Measurements from ENCODE around the gene NAIF1.
"Not testable (repeated sequence)": the region's sequence is repeated elsewhere in the genome, so short reads cannot be mapped to it uniquely, and the experiment has no call there.

Gene NAIF1

GRCh38 chr9:128027705-128028104 is 39.4 kb downstream of the NAIF1 start:
- H3K9me3 ChIP-seq = no peaks in the 10 kb centered on the region
- H3K36me3 ChIP-seq = no peaks in the 10 kb centered on the region
- TF ChIP-seq CTCF (IDR thresholded peaks at IDR 0.05) = no peak
- intact Hi-C loops (cut with DNase I; ENCODE audit: low total_unique reads) = loop anchor here (10.0 kb wide), 1 partner anchor 433 kb away; no protein-coding TSS in a partner anchor
- H3K4me1 ChIP-seq = no peaks in the 10 kb centered on the region
- no peak for DNase-seq
- H3K4me3 ChIP-seq = no peak overlapping the region
- no peak overlapping the region for H3K27ac ChIP-seq
- no peaks in the 10 kb centered on the region for H3K27me3 ChIP-seq

GRCh38 chr9:128026773-128027541 is 40.2 kb downstream of the NAIF1 start:
- H3K27ac ChIP-seq = no peak overlapping the region
- no peak for DNase-seq
- H3K27me3 ChIP-seq = no peaks in the 10 kb centered on the region
- H3K4me3 ChIP-seq = no peak overlapping the region
- no peaks in the 10 kb centered on the region for H3K9me3 ChIP-seq
- H3K36me3 ChIP-seq = no peaks in the 10 kb centered on the region
- H3K4me1 ChIP-seq = no peaks in the 10 kb centered on the region
- no peak for TF ChIP-seq CTCF (IDR thresholded peaks at IDR 0.05)
- intact Hi-C loops (cut with DNase I; ENCODE audit: low total_unique reads) = loop anchor here (10.0 kb wide), 1 partner anchor 432 kb away; no protein-coding TSS in a partner anchor

- no peak for TF ChIP-seq CTCF (IDR thresholded peaks at IDR 0.05)
- intact Hi-C loops (cut with DNase I; ENCODE audit: low total_unique reads) = loop anchor here (10.0 kb wide), 1 partner anchor 432 kb away; no protein-coding TSS in a partner anchor
- no peak overlapping the region for H3K4me3 ChIP-seq
- no peak overlapping the region for H3K27ac ChIP-seq
- no peaks in the 10 kb centered on the region for H3K9me3 ChIP-seq
- no peaks in the 10 kb centered on the region for H3K36me3 ChIP-seq
- H3K27me3 ChIP-seq = no peaks in the 10 kb centered on the region
- no peaks in the 10 kb centered on the region for H3K4me1 ChIP-seq
- no peak for DNase-seq
Observed at GRCh38 chr9:128026255-128026772, 40.8 kb downstream of the NAIF1 start.

- H3K36me3 ChIP-seq = no peaks in the 10 kb centered on the region
- TF ChIP-seq CTCF (IDR thresholded peaks at IDR 0.05) = no peak
- no peak overlapping the region for H3K4me3 ChIP-seq
- no peak for DNase-seq
- intact Hi-C loops (cut with DNase I; ENCODE audit: low total_unique reads) = loop anchor here (10.0 kb wide), 1 partner anchor 431 kb away; no protein-coding TSS in a partner anchor
- no peaks in the 10 kb centered on the region for H3K27me3 ChIP-seq
- H3K27ac ChIP-seq = no peak overlapping the region
- H3K9me3 ChIP-seq = no peaks in the 10 kb centered on the region
- no peaks in the 10 kb centered on the region for H3K4me1 ChIP-seq
Observed at GRCh38 chr9:128025736-128026135, 41.4 kb downstream of the NAIF1 start.

GRCh38 chr9:128024761-128025308 is 42.3 kb downstream of the NAIF1 start:
- no peaks in the 10 kb centered on the region for H3K4me1 ChIP-seq
- no peak overlapping the region for H3K4me3 ChIP-seq
- H3K27ac ChIP-seq = no peak overlapping the region
- intact Hi-C loops (cut with DNase I; ENCODE audit: low total_unique reads) = loop anchor here (5.0 to 10.0 kb wide), 2 partner anchors 38 to 430 kb away; no protein-coding TSS in a partner anchor
- DNase-seq = no peak
- H3K36me3 ChIP-seq = no peaks in the 10 kb centered on the region
- no peak for TF ChIP-seq CTCF (IDR thresholded peaks at IDR 0.05)
- no peaks in the 10 kb centered on the region for H3K9me3 ChIP-seq
- no peaks in the 10 kb centered on the region for H3K27me3 ChIP-seq

GRCh38 chr9:128023671-128024070 is 43.4 kb downstream of the NAIF1 start:
- not testable (repeated sequence) for H3K27me3 ChIP-seq, H3K4me1 ChIP-seq, DNase-seq, H3K9me3 ChIP-seq, H3K4me3 ChIP-seq, H3K36me3 ChIP-seq, H3K27ac ChIP-seq
- intact Hi-C loops (cut with DNase I; ENCODE audit: low total_unique reads) = loop anchor here (5.0 to 10.0 kb wide), 2 partner anchors 36 to 429 kb away; no protein-coding TSS in a partner anchor
